ENCODE measurements around the gene DIP2A. TPM values are rescaled to one million over a fixed set of nuclear protein-coding genes. Genes with fewer than 3 reads are reported as not detected.

DIP2A gene
- total and polyA plus RNA-seq, 2 of the 13 experiments (the other 11 are each of a cell fraction or from before 2014, with no cell fraction given), result 18.5 to 37.6 TPM

GRCh38 chr21:46492851-46493250, 34.2 kb downstream of the DIP2A start (continued):
- TF ChIP-seq ZNF512B (CRISPR knock-in tag; IDR thresholded peaks at IDR 0.05; ENCODE audit: borderline replicate concordance) (no peak), ZNF180 (CRISPR knock-in tag; IDR thresholded peaks at IDR 0.05; ENCODE audit: borderline replicate concordance, low read depth) (no peak), ZBTB2 (CRISPR knock-in tag; IDR thresholded peaks at IDR 0.05; ENCODE audit: low read depth) (no peak), AHR (CRISPR knock-in tag; IDR thresholded peaks at IDR 0.05) (no peak), CHD2 (IDR thresholded peaks at IDR 0.05; ENCODE audit: low read depth, low read length) (no peak), SP2 (CRISPR knock-in tag; IDR thresholded peaks at IDR 0.05) (no peak)

GRCh38 chr21:46493828-46494227, 35.1 kb downstream of the DIP2A start:
- H2AFZ ChIP-seq (ENCODE audit: low read length), result no peak overlapping the region
- FAIRE-seq (no peak), DNase-seq (ENCODE audit: low spot score) (no peak), ATAC-seq (no peak)
- H3K9ac ChIP-seq (ENCODE audit: insufficient read depth, low read depth, low read length), result no peak overlapping the region
- BruUV-seq (replicated peaks), result no TSS peak
- CTCF ChIA-PET (ENCODE audit: low intra/inter-chr PET ratio, low total read pairs), result no interaction called here
- H3K4me3 ChIP-seq (replicated peaks in 1 of 3; ENCODE audit: insufficient read depth in 1 of 3, low read depth in 2 of 3, low read length in 3 of 3), result no peak overlapping the region
- POLR2A ChIA-PET, result no interaction called here
- no peaks in the 10 kb centered on the region; the same call in 1 of the 2 replicates for H4K20me1 ChIP-seq (ENCODE audit: insufficient read depth, low read length)
- 96% methylated on average over 6 of the region's 6 CpGs for WGBS (ENCODE audit: low lambda C conversion rate)
- no peak overlapping the region for H3K4me2 ChIP-seq (ENCODE audit: low read depth, low read length)
- H3K36me3 ChIP-seq (replicated peaks in 1 of 2; ENCODE audit: control insufficient read depth in 1 of 2, insufficient read depth in 2 of 2, low read length in 2 of 2), result peaks cover 17 to 37% of the 10 kb centered on the region in 2 experiments
- H3K9me3 ChIP-seq (ENCODE audit: low read length), result no peaks in the 10 kb centered on the region
- in situ Hi-C loops (cut with HindIII; ENCODE audit: extremely low pct_ligation_motif_present, low pct_unique_long_range_greater_than_20kb), result no loop called here
- no peak overlapping the region for H3K27ac ChIP-seq (ENCODE audit: extremely low read length, insufficient read depth, low read length)
- H3K4me1 ChIP-seq (ENCODE audit: insufficient read depth, low read length), result no peaks in the 10 kb centered on the region
- intact Hi-C loops (cut with micrococcal nuclease; ENCODE audit: unreplicated experiment), result no loop called here
- no peaks in the 10 kb centered on the region for H3K79me2 ChIP-seq (ENCODE audit: insufficient read depth, low read length)
- TF ChIP-seq ZBTB26 (CRISPR knock-in tag; IDR thresholded peaks at IDR 0.05; ENCODE audit: borderline replicate concordance), result no peak
- peak; percentile 59; the same call in 1 of the 2 replicates for TF ChIP-seq CEBPB (IDR thresholded peaks at IDR 0.05; ENCODE audit: borderline replicate concordance, low read depth, low read length)
- H3K27me3 ChIP-seq (ENCODE audit: control insufficient read depth in 1 of 2, insufficient read depth in 2 of 2, low read length in 2 of 2), result no peaks in the 10 kb centered on the region

Data from HepG2 (cell line).